ENCODE results near the gene ARPP21. TPM values are rescaled to one million over a fixed set of nuclear protein-coding genes. Genes with fewer than 3 reads are reported as not detected.

ARPP21 gene
- total RNA-seq, 4 donors from 2014 or later, result under 0.01 to 0.33 (median 0.13) TPM; not detected in 1

GRCh38 chr3:35773417-35773816 is 134.1 kb downstream of the ARPP21 start:
- WGBS, result 95% methylated on average over 1 of the region's 1 CpG
- H3K27me3 ChIP-seq, result no peaks in the 10 kb centered on the region
- H3K27ac ChIP-seq (replicated peaks in 1 of 4), result no peak overlapping the region
- no peak overlapping the region for H3K4me3 ChIP-seq
- DNase-seq (ENCODE audit: extremely low spot score), result no peak
- H3K36me3 ChIP-seq, result no peaks in the 10 kb centered on the region
- intact Hi-C loops (cut with DNase I), result no loop called here
- no peaks in the 10 kb centered on the region for H3K9me3 ChIP-seq
- H3K4me1 ChIP-seq, result no peaks in the 10 kb centered on the region
- TF ChIP-seq CTCF (IDR thresholded peaks at IDR 0.05), result no peak
- no peak for TF ChIP-seq POLR2AphosphoS5 (IDR thresholded peaks at IDR 0.05)
- no peak for TF ChIP-seq EP300 (IDR thresholded peaks at IDR 0.05)
- no peak for TF ChIP-seq POLR2A (IDR thresholded peaks at IDR 0.05; ENCODE audit: low read depth)

GRCh38 chr3:35776346-35776745 is 137.0 kb downstream of the ARPP21 start:
- no peaks in the 10 kb centered on the region for H3K36me3 ChIP-seq
- no peaks in the 10 kb centered on the region for H3K27me3 ChIP-seq
- H3K9me3 ChIP-seq, result no peaks in the 10 kb centered on the region
- intact Hi-C loops (cut with DNase I), result no loop called here
- H3K27ac ChIP-seq (replicated peaks in 1 of 4), result no peak overlapping the region
- WGBS, result 91% methylated on average over 2 of the region's 2 CpGs
- no peak overlapping the region for H3K4me3 ChIP-seq
- H3K4me1 ChIP-seq, result no peaks in the 10 kb centered on the region
- TF ChIP-seq CTCF (IDR thresholded peaks at IDR 0.05) (no peak), POLR2A (IDR thresholded peaks at IDR 0.05; ENCODE audit: low read depth) (no peak), EP300 (IDR thresholded peaks at IDR 0.05) (no peak), POLR2AphosphoS5 (IDR thresholded peaks at IDR 0.05) (no peak)
- no peak for DNase-seq (ENCODE audit: extremely low spot score)

- intact Hi-C loops (cut with DNase I), result no loop called here
- DNase-seq (ENCODE audit: extremely low spot score), result no peak
- TF ChIP-seq POLR2AphosphoS5 (IDR thresholded peaks at IDR 0.05), result no peak
- no peak for TF ChIP-seq POLR2A (IDR thresholded peaks at IDR 0.05; ENCODE audit: low read depth)
- no peak for TF ChIP-seq CTCF (IDR thresholded peaks at IDR 0.05)
- TF ChIP-seq EP300 (IDR thresholded peaks at IDR 0.05), result no peak
Observed at GRCh38 chr3:35777065-35777464, 137.7 kb downstream of the ARPP21 start.

GRCh38 chr3:35777563-35778554 is 138.5 kb downstream of the ARPP21 start:
- H3K27me3 ChIP-seq, result no peaks in the 10 kb centered on the region
- H3K9me3 ChIP-seq, result no peaks in the 10 kb centered on the region
- H3K4me1 ChIP-seq, result no peaks in the 10 kb centered on the region
- H3K36me3 ChIP-seq, result no peaks in the 10 kb centered on the region
- no peak overlapping the region for H3K27ac ChIP-seq (replicated peaks in 1 of 4)
- DNase-seq (ENCODE audit: extremely low spot score), result no peak
- 62% methylated on average over 4 of the region's 4 CpGs for WGBS
- TF ChIP-seq CTCF (IDR thresholded peaks at IDR 0.05) (no peak), EP300 (IDR thresholded peaks at IDR 0.05) (no peak), POLR2AphosphoS5 (IDR thresholded peaks at IDR 0.05) (no peak), POLR2A (IDR thresholded peaks at IDR 0.05; ENCODE audit: low read depth) (no peak)
- no peak overlapping the region for H3K4me3 ChIP-seq
- intact Hi-C loops (cut with DNase I), result no loop called here

More at GRCh38 chr3:35777065-35777464, 137.7 kb downstream of the ARPP21 start:
- H3K27ac ChIP-seq (replicated peaks in 1 of 4), result no peak overlapping the region
- no peaks in the 10 kb centered on the region for H3K27me3 ChIP-seq
- H3K9me3 ChIP-seq, result no peaks in the 10 kb centered on the region
- 87% methylated on average over 2 of the region's 2 CpGs for WGBS
- H3K4me3 ChIP-seq, result no peak overlapping the region
- no peaks in the 10 kb centered on the region for H3K36me3 ChIP-seq
- H3K4me1 ChIP-seq, result no peaks in the 10 kb centered on the region
